NCI-H510A (cell line): ENCODE data around the gene MMP19.

ENCODE experiments used
- DNase-seq: peaks from one replicate; lab custom pipeline; 2025; lab: John Stamatoyannopoulos, UW

The MMP19 gene

GRCh38 chr12:55812088-55812487 is 30.6 kb downstream of the MMP19 start:
- DNase-seq = no peak

- DNase-seq = no peak
Measured at GRCh38 chr12:55809274-55809673, 33.5 kb downstream of the MMP19 start.

DNA sequence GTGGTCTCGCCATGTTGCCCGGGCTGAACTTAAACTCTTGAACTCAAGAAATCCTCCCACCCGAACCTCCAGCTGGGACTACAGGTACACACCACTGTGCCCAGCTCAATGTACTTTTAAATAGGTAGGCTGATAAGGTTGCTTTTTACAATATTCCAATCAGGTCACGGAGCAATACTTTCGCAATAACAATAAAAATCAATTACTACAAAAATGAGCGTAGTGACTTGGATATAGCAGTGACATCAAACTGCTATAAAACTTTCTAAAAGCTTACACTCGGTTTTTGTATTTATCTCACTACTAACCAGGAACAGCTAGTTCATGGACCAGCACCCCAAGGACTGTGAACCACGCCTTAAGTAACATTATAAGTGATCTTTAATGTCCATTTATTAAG is 35.8 kb downstream of the MMP19 start:
- DNase-seq = no peak

GRCh38 chr12:55797550-55797949 is 45.2 kb downstream of the MMP19 start:
- no peak for DNase-seq

- DNase-seq = peak; percentile 22
Measured at GRCh38 chr12:55797068-55797467, 45.7 kb downstream of the MMP19 start.

GRCh38 chr12:55795950-55796349 is 46.8 kb downstream of the MMP19 start:
- DNase-seq = no peak

DNA sequence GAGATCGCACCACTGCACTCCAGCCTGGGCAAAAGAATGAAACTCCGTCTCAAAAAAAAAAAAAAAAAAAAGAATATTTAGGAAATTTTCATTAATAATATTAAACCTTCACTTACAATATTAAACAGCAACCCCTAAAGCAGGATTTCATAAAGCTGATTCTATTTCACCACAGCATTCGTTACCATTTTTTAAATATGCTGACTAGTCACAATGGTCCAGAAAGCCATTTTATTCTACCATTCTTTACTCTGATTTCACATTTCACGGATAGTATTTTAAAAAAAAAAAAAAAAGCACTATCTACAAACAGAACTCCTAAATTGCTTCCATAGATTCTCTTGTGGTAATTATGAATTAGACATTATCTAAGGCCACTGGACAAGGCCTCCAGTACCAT is 52.8 kb downstream of the MMP19 start:
- DNase-seq = no peak

GRCh38 chr12:55789171-55789570 is 53.6 kb downstream of the MMP19 start:
- DNase-seq = no peak

GRCh38 chr12:55788546-55788945 is 54.2 kb downstream of the MMP19 start:
- no peak for DNase-seq
